GM23338 (cell line): ENCODE results near the gene ARG1.

Source experiments
- CREB1 ChIP-seq: fragments of 250-450 bp; sonication (Bioruptor Pico); IDR thresholded peaks from 2 replicates; pipeline ENCODE4 v1.5.0; 2020; ENCODE audit warnings: low read depth, mild to moderate bottlenecking, moderate library complexity
- CTCF ChIP-seq, 2 experiments: fragments of 200-600 bp in 1 of 2; sonication (generic) in 1 of 2; conservative IDR thresholded peaks; 2 replicates each; pipeline versions ENCODE4 v1.5.1 to v1.6.1; 2016 to 2017; ENCODE audit warnings: antibody characterized with exemption in 2 of 2, low read depth in 2 of 2, mild to moderate bottlenecking in 2 of 2, moderate library complexity in 1 of 2

- no peak for TF ChIP-seq CTCF (conservative IDR thresholded peaks at IDR 0.05; ENCODE audit: low read depth in 2 of 2)
- no peak for TF ChIP-seq CREB1 (CRISPR knock-in tag)
Measured at GRCh38 chr6:131629651-131630050, 56.6 kb downstream of the ARG1 start.
